Measurements from ENCODE around the gene MEIS1.

MEIS1 gene

GRCh38 chr2:66563473-66563872 is 128.5 kb downstream of the MEIS1 start:
- Histone ChIP-seq H3K27me3 (ENCODE audit: insufficient read depth, low read depth, severe bottlenecking) (no peaks in the 10 kb centered on the region), H3K9me3 (ENCODE audit: severe bottlenecking) (no peaks in the 10 kb centered on the region), H3K4me3 (ENCODE audit: low read depth, low read length) (no peak overlapping the region), H3K36me3 (no peaks in the 10 kb centered on the region), H3K27ac (no peak overlapping the region)
- no peak for TF ChIP-seq CTCF (IDR thresholded peaks at IDR 0.05; ENCODE audit: low read depth, low read length)
- no peak for DNase-seq

GRCh38 chr2:66565291-66565690 is 130.4 kb downstream of the MEIS1 start:
- no peak for TF ChIP-seq CTCF (IDR thresholded peaks at IDR 0.05; ENCODE audit: low read depth, low read length)
- peaks cover 2% of the 10 kb centered on the region; the same call in 1 of the 2 replicates for H3K36me3 ChIP-seq
- H3K4me3 ChIP-seq (ENCODE audit: low read depth, low read length): no peak overlapping the region
- no peak overlapping the region for H3K27ac ChIP-seq
- DNase-seq: no peak
- no peaks in the 10 kb centered on the region for H3K27me3 ChIP-seq (ENCODE audit: insufficient read depth, low read depth, severe bottlenecking)
- H3K9me3 ChIP-seq (ENCODE audit: severe bottlenecking): no peaks in the 10 kb centered on the region

- DNase-seq: no peak
These were observed 131.9 kb downstream of the MEIS1 start for GRCh38 chr2:66566726-66567399.

GRCh38 chr2:66567729-66568128 is 132.8 kb downstream of the MEIS1 start:
- H3K36me3 ChIP-seq: peaks cover 2% of the 10 kb centered on the region; the same call in 1 of the 2 replicates
- H3K4me3 ChIP-seq (ENCODE audit: low read depth, low read length): no peak overlapping the region
- no peaks in the 10 kb centered on the region for H3K9me3 ChIP-seq (ENCODE audit: severe bottlenecking)
- H3K27ac ChIP-seq: no peak overlapping the region
- TF ChIP-seq CTCF (IDR thresholded peaks at IDR 0.05; ENCODE audit: low read depth, low read length): no peak
- H3K27me3 ChIP-seq (ENCODE audit: insufficient read depth, low read depth, severe bottlenecking): no peaks in the 10 kb centered on the region
- no peak for DNase-seq

More at GRCh38 chr2:66566726-66567399, 131.9 kb downstream of the MEIS1 start:
- Histone ChIP-seq H3K27ac (no peak overlapping the region), H3K4me3 (ENCODE audit: low read depth, low read length) (no peak overlapping the region), H3K9me3 (ENCODE audit: severe bottlenecking) (no peaks in the 10 kb centered on the region), H3K36me3 (peaks cover 2% of the 10 kb centered on the region; the same call in 1 of the 2 replicates), H3K27me3 (ENCODE audit: insufficient read depth, low read depth, severe bottlenecking) (no peaks in the 10 kb centered on the region)
- TF ChIP-seq CTCF (IDR thresholded peaks at IDR 0.05; ENCODE audit: low read depth, low read length): no peak

GRCh38 chr2:66568650-66569300 is 133.8 kb downstream of the MEIS1 start:
- no peak for DNase-seq
- peaks cover 2% of the 10 kb centered on the region; the same call in 1 of the 2 replicates for H3K36me3 ChIP-seq
- no peak for TF ChIP-seq CTCF (IDR thresholded peaks at IDR 0.05; ENCODE audit: low read depth, low read length)
- H3K9me3 ChIP-seq (ENCODE audit: severe bottlenecking): no peaks in the 10 kb centered on the region
- no peaks in the 10 kb centered on the region for H3K27me3 ChIP-seq (ENCODE audit: insufficient read depth, low read depth, severe bottlenecking)
- H3K4me3 ChIP-seq (ENCODE audit: low read depth, low read length): no peak overlapping the region
- H3K27ac ChIP-seq: no peak overlapping the region
